ENCODE results near the gene SLC1A2. TPM values are rescaled to one million over a fixed set of nuclear protein-coding genes. Genes with fewer than 3 reads are reported as not detected.

Gene SLC1A2
- total RNA-seq, 4 donors from 2014 or later: 0.27 to 0.80 (median 0.79) TPM; not detected in 1

GRCh38 chr11:35355102-35355749, 64.1 kb downstream of the SLC1A2 start:
- H3K9me3 ChIP-seq: no peaks in the 10 kb centered on the region
- TF ChIP-seq POLR2AphosphoS5 (IDR thresholded peaks at IDR 0.05) (no peak), CTCF (IDR thresholded peaks at IDR 0.05) (no peak), EP300 (IDR thresholded peaks at IDR 0.05; ENCODE audit: low read depth) (no peak), POLR2A (IDR thresholded peaks at IDR 0.05) (no peak)

GRCh38 chr11:35354644-35355043, 64.7 kb downstream of the SLC1A2 start:
- intact Hi-C loops (cut with DNase I; ENCODE audit: low total_unique reads) (no loop called here), in situ Hi-C loops (cut with MboI; ENCODE audit: low pct_ligation_motif_present in 1 of 4, low pct_unique_long_range_greater_than_20kb in 1 of 4, low sequenced_read_pairs in 3 of 4) (loop anchor here in 1 of 4 donors (10.0 kb wide), 1 partner anchor 60 kb away; the partner anchor contains the start of gene SLC1A2)
- H3K4me1 ChIP-seq: no peaks in the 10 kb centered on the region
- no peak for TF ChIP-seq CTCF (IDR thresholded peaks at IDR 0.05)
- no peak for TF ChIP-seq EP300 (IDR thresholded peaks at IDR 0.05; ENCODE audit: low read depth)
- TF ChIP-seq POLR2A (IDR thresholded peaks at IDR 0.05): no peak
- no peak for TF ChIP-seq POLR2AphosphoS5 (IDR thresholded peaks at IDR 0.05)
- no peak overlapping the region for H3K4me3 ChIP-seq
- no peak overlapping the region for H3K27ac ChIP-seq
- no peaks in the 10 kb centered on the region for H3K9me3 ChIP-seq
- WGBS, 2 donors (ENCODE audit: low coverage in 1 of 2): 90 to 94% methylated on average over 2 to 7 of the region's 7 CpGs
- no peaks in the 10 kb centered on the region for H3K27me3 ChIP-seq
- no peak for DNase-seq
- no peaks in the 10 kb centered on the region for H3K36me3 ChIP-seq

More at GRCh38 chr11:35355102-35355749, 64.1 kb downstream of the SLC1A2 start:
- Histone ChIP-seq H3K27me3 (no peaks in the 10 kb centered on the region), H3K4me1 (no peaks in the 10 kb centered on the region), H3K4me3 (no peak overlapping the region), H3K27ac (no peak overlapping the region), H3K36me3 (no peaks in the 10 kb centered on the region)
- 68 to 77% methylated on average over 3 to 5 of the region's 5 CpGs for WGBS, 2 donors (ENCODE audit: low coverage in 1 of 2)
- intact Hi-C loops (cut with DNase I; ENCODE audit: low total_unique reads) (no loop called here), in situ Hi-C loops (cut with MboI; ENCODE audit: low pct_ligation_motif_present in 1 of 4, low pct_unique_long_range_greater_than_20kb in 1 of 4, low sequenced_read_pairs in 3 of 4) (loop anchor here in 1 of 4 donors (10.0 kb wide), 1 partner anchor 60 kb away; the partner anchor contains the start of gene SLC1A2)
- no peak for DNase-seq

GRCh38 chr11:35352077-35352888, 67.1 kb downstream of the SLC1A2 start:
- no peak overlapping the region for H3K4me3 ChIP-seq
- 68 to 88% methylated on average over 1 to 3 of the region's 3 CpGs for WGBS, 2 donors (ENCODE audit: low coverage in 1 of 2)
- no peaks in the 10 kb centered on the region for H3K36me3 ChIP-seq
- no peaks in the 10 kb centered on the region for H3K4me1 ChIP-seq
- no peak overlapping the region for H3K27ac ChIP-seq
- in situ Hi-C loops (cut with MboI; ENCODE audit: low pct_ligation_motif_present in 1 of 4, low pct_unique_long_range_greater_than_20kb in 1 of 4, low sequenced_read_pairs in 3 of 4): loop anchor here in 1 of 4 donors (10.0 kb wide), 1 partner anchor 63 kb away; the partner anchor contains the start of gene SLC1A2
- TF ChIP-seq EP300 (IDR thresholded peaks at IDR 0.05; ENCODE audit: low read depth): no peak
- H3K27me3 ChIP-seq: no peaks in the 10 kb centered on the region
- DNase-seq: no peak
- H3K9me3 ChIP-seq: no peaks in the 10 kb centered on the region
- intact Hi-C loops (cut with DNase I; ENCODE audit: low total_unique reads): no loop called here

- H3K9me3 ChIP-seq: no peaks in the 10 kb centered on the region
- no peaks in the 10 kb centered on the region for H3K4me1 ChIP-seq
- no peak for DNase-seq
- H3K27ac ChIP-seq: no peak overlapping the region
- no peaks in the 10 kb centered on the region for H3K36me3 ChIP-seq
- TF ChIP-seq CTCF (IDR thresholded peaks at IDR 0.05): no peak
- TF ChIP-seq POLR2AphosphoS5 (IDR thresholded peaks at IDR 0.05): no peak
- TF ChIP-seq POLR2A (IDR thresholded peaks at IDR 0.05): no peak
- no peak for TF ChIP-seq EP300 (IDR thresholded peaks at IDR 0.05; ENCODE audit: low read depth)
- intact Hi-C loops (cut with DNase I; ENCODE audit: low total_unique reads): no loop called here
- 95% methylated on average over 4 of the region's 4 CpGs; no CpG with 5 or more reads in 1 of the 2 donors for WGBS, 2 donors (ENCODE audit: low coverage in 1 of 2)
- H3K27me3 ChIP-seq: no peaks in the 10 kb centered on the region
- in situ Hi-C loops (cut with MboI; ENCODE audit: low pct_ligation_motif_present in 1 of 4, low pct_unique_long_range_greater_than_20kb in 1 of 4, low sequenced_read_pairs in 3 of 4): loop anchor here in 1 of 4 donors (10.0 kb wide), 1 partner anchor 65 kb away; the partner anchor contains the start of gene SLC1A2
- no peak overlapping the region for H3K4me3 ChIP-seq
Measured at GRCh38 chr11:35349897-35350296, 69.5 kb downstream of the SLC1A2 start.
